ENCODE measurements around the gene PSMB11.

PSMB11 gene

GRCh38 chr14:23055147-23055550 is 13.1 kb downstream of the PSMB11 start:
- H3K36me3 ChIP-seq (ENCODE audit: control insufficient read depth, insufficient read depth, low read length), result peaks cover 31% of the 10 kb centered on the region
- no peaks in the 10 kb centered on the region for H3K9me3 ChIP-seq (ENCODE audit: control insufficient read depth, insufficient read depth, low read depth, low read length)
- H3K27ac ChIP-seq (ENCODE audit: low read depth, low read length), result no peak overlapping the region
- H3K27me3 ChIP-seq (ENCODE audit: control insufficient read depth, insufficient read depth, low read length), result peaks cover 4% of the 10 kb centered on the region; the same call in 1 of the 2 replicates
- no peak overlapping the region for H3K4me3 ChIP-seq (ENCODE audit: low read depth, low read length)
- H3K9ac ChIP-seq (ENCODE audit: low read length), result no peak overlapping the region
- H3K4me1 ChIP-seq (ENCODE audit: control insufficient read depth, insufficient read depth, low read length), result peaks cover 19% of the 10 kb centered on the region

DNA sequence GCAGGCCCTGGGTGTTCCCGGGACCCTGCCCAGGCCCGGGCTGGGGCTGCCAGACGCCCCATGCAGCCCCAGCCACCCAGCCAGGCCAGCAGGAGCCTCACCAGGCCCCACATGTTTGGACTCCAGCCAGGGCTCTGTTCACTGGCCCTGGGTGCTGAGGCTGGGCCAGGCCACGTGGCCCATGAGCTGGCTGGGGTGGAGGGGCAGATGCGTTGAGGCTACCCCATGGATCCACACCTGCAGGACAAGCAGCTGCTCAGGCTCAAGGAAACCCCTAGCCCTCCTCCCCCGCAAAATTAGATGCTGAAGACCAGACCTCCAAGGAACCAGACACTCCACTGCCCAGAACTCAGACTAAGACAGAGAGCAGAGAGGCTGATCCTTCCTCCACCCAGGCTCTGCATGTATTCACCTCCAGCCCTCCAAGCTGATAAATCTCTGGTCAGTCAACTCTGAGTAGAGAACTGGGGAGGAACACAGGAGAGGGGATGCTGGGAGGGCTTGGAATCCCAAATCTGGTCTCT is 13.7 kb downstream of the PSMB11 start:
- peak overlapping the region; percentile 72; the same call in 1 of the 2 replicates for H3K4me3 ChIP-seq (ENCODE audit: low read depth, low read length)
- H3K27ac ChIP-seq (ENCODE audit: low read depth, low read length), result no peak overlapping the region

DNA sequence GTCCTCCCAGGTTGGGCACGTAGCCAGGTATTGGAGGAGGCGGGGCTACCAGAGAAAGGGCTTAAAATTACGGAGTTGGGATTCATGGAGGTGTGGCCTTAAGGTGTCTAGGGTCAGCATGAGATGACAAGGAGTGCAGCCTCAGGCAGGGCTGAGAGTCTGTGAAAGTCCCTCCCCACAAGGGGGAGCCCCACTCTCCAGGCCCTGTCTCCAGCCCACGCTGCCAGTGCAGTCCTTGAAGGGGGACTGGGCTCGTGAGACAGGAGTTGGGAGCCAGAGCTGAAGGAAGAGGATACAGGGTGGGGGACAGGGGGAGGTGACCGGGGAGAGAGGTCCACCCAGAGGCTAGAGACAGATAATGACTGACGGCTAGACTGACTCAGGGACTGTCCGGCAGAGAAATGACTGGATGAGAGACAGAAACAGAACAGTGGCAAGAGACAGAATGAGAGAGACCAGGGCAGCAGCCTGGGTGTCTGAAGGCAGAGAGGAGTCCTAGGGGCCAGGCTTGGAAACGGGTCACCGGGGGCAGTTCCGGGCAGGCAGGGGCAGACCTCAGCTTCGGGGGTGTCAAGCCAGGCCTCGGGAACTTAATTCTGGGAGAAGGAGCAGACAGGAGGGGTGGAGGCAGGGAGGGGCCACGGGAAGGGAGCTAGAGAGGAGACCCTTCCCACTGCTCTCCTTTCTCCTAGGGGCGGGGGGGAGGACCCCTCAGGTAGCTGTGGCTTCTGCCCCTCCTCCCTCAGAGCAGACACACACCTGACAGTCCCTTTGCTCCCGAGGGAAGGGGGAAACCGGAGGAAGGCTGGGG is 14.3 kb downstream of the PSMB11 start:
- Histone ChIP-seq H3K9ac (ENCODE audit: low read length) (peak overlapping the region; percentile 53), H3K4me1 (ENCODE audit: control insufficient read depth, insufficient read depth, low read length) (peaks cover 19% of the 10 kb centered on the region), H3K27ac (ENCODE audit: low read depth, low read length) (no peak overlapping the region)

More for the DNA sequence above, 13.7 kb downstream of the PSMB11 start:
- H3K9me3 ChIP-seq (ENCODE audit: control insufficient read depth, insufficient read depth, low read depth, low read length), result no peaks in the 10 kb centered on the region
- H3K4me1 ChIP-seq (ENCODE audit: control insufficient read depth, insufficient read depth, low read length), result peaks cover 19% of the 10 kb centered on the region
- peaks cover 4% of the 10 kb centered on the region; the same call in 1 of the 2 replicates for H3K27me3 ChIP-seq (ENCODE audit: control insufficient read depth, insufficient read depth, low read length)
- peaks cover 35% of the 10 kb centered on the region for H3K36me3 ChIP-seq (ENCODE audit: control insufficient read depth, insufficient read depth, low read length)
- no peak overlapping the region for H3K9ac ChIP-seq (ENCODE audit: low read length)

GRCh38 chr14:23056956-23057756 is 15.1 kb downstream of the PSMB11 start, which contains the start of gene CDH24:
Gene CDH24 (minus strand): TSS chr14:23057520. CDS start chr14:23055733, 1,787 bp downstream.
- H3K4me1 ChIP-seq (ENCODE audit: control insufficient read depth, insufficient read depth, low read length), result peaks cover 20% of the 10 kb centered on the region
- no peaks in the 10 kb centered on the region for H3K9me3 ChIP-seq (ENCODE audit: control insufficient read depth, insufficient read depth, low read depth, low read length)
- H3K27ac ChIP-seq (ENCODE audit: low read depth, low read length), result peak within 1 kb of the TSS; percentile 64; the same call in 1 of the 2 replicates
- H3K27me3 ChIP-seq (ENCODE audit: control insufficient read depth, insufficient read depth, low read length), result peaks cover 4% of the 10 kb centered on the region; the same call in 1 of the 2 replicates
- H3K9ac ChIP-seq (ENCODE audit: low read length), result peak within 1 kb of the TSS; percentile 77
- peaks cover 44% of the 10 kb centered on the region for H3K36me3 ChIP-seq (ENCODE audit: control insufficient read depth, insufficient read depth, low read length)
- peak within 1 kb of the TSS; percentile 72 for H3K4me3 ChIP-seq (ENCODE audit: low read depth, low read length)

More for the DNA sequence above, 14.3 kb downstream of the PSMB11 start:
- Histone ChIP-seq H3K9me3 (ENCODE audit: control insufficient read depth, insufficient read depth, low read depth, low read length) (no peaks in the 10 kb centered on the region), H3K36me3 (ENCODE audit: control insufficient read depth, insufficient read depth, low read length) (peaks cover 42% of the 10 kb centered on the region), H3K4me3 (ENCODE audit: low read depth, low read length) (peak overlapping the region; percentile 72), H3K27me3 (ENCODE audit: control insufficient read depth, insufficient read depth, low read length) (peaks cover 4% of the 10 kb centered on the region; the same call in 1 of the 2 replicates)

- H3K9me3 ChIP-seq (ENCODE audit: control insufficient read depth, insufficient read depth, low read depth, low read length), result no peaks in the 10 kb centered on the region
- peak overlapping the region; percentile 64; the same call in 1 of the 2 replicates for H3K27ac ChIP-seq (ENCODE audit: low read depth, low read length)
- peaks cover 4% of the 10 kb centered on the region; the same call in 1 of the 2 replicates for H3K27me3 ChIP-seq (ENCODE audit: control insufficient read depth, insufficient read depth, low read length)
- H3K9ac ChIP-seq (ENCODE audit: low read length), result peak overlapping the region; percentile 77
- peaks cover 49% of the 10 kb centered on the region for H3K36me3 ChIP-seq (ENCODE audit: control insufficient read depth, insufficient read depth, low read length)
- peak overlapping the region; percentile 72 for H3K4me3 ChIP-seq (ENCODE audit: low read depth, low read length)
- H3K4me1 ChIP-seq (ENCODE audit: control insufficient read depth, insufficient read depth, low read length), result peaks cover 22% of the 10 kb centered on the region
These were observed 16.0 kb downstream of the PSMB11 start for GRCh38 chr14:23057757-23058653.

GRCh38 chr14:23058654-23059504 is 16.9 kb downstream of the PSMB11 start:
- peaks cover 22% of the 10 kb centered on the region for H3K4me1 ChIP-seq (ENCODE audit: control insufficient read depth, insufficient read depth, low read length)
- no peak overlapping the region for H3K9ac ChIP-seq (ENCODE audit: low read length)
- peaks cover 55% of the 10 kb centered on the region for H3K36me3 ChIP-seq (ENCODE audit: control insufficient read depth, insufficient read depth, low read length)
- H3K9me3 ChIP-seq (ENCODE audit: control insufficient read depth, insufficient read depth, low read depth, low read length), result no peaks in the 10 kb centered on the region
- no peak overlapping the region for H3K4me3 ChIP-seq (ENCODE audit: low read depth, low read length)
- no peak overlapping the region for H3K27ac ChIP-seq (ENCODE audit: low read depth, low read length)
- peaks cover 4% of the 10 kb centered on the region; the same call in 1 of the 2 replicates for H3K27me3 ChIP-seq (ENCODE audit: control insufficient read depth, insufficient read depth, low read length)

GRCh38 chr14:23060536-23061260 is 18.7 kb downstream of the PSMB11 start:
- peaks cover 70% of the 10 kb centered on the region for H3K36me3 ChIP-seq (ENCODE audit: control insufficient read depth, insufficient read depth, low read length)
- peaks cover 4% of the 10 kb centered on the region; the same call in 1 of the 2 replicates for H3K27me3 ChIP-seq (ENCODE audit: control insufficient read depth, insufficient read depth, low read length)
- no peak overlapping the region for H3K4me3 ChIP-seq (ENCODE audit: low read depth, low read length)
- H3K9ac ChIP-seq (ENCODE audit: low read length), result no peak overlapping the region
- peaks cover 21% of the 10 kb centered on the region for H3K4me1 ChIP-seq (ENCODE audit: control insufficient read depth, insufficient read depth, low read length)
- H3K27ac ChIP-seq (ENCODE audit: low read depth, low read length), result no peak overlapping the region
- H3K9me3 ChIP-seq (ENCODE audit: control insufficient read depth, insufficient read depth, low read depth, low read length), result no peaks in the 10 kb centered on the region

DNA sequence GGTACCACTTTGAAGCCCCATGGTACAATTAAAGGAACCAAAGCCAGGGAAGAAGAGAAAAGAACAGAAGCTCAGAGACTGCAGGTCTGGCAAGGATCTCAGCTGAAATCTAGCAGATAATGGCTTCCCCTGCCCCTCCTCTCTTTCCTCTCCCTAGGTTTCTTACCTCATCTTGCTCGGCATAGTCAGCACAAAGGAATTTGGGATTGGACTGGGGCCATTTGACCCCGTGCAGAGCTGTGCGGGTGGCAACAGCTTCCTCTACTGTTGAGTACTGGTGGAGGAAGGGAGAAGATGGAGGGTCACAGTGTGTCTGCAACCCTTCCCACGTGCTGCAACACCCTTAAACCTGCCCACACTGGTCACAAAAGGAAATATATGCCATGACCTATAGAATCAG is 20.0 kb downstream of the PSMB11 start:
- Histone ChIP-seq H3K4me1 (ENCODE audit: control insufficient read depth, insufficient read depth, low read length) (peaks cover 9% of the 10 kb centered on the region; the same call in 1 of the 2 replicates), H3K27ac (ENCODE audit: low read depth, low read length) (peak overlapping the region; percentile 65; the same call in 1 of the 2 replicates), H3K9ac (ENCODE audit: low read length) (peak overlapping the region; percentile 17), H3K36me3 (ENCODE audit: control insufficient read depth, insufficient read depth, low read length) (peaks cover 82% of the 10 kb centered on the region), H3K9me3 (ENCODE audit: control insufficient read depth, insufficient read depth, low read depth, low read length) (no peaks in the 10 kb centered on the region), H3K27me3 (ENCODE audit: control insufficient read depth, insufficient read depth, low read length) (peaks cover under 1% of the 10 kb centered on the region; the same call in 1 of the 2 replicates), H3K4me3 (ENCODE audit: low read depth, low read length) (no peak overlapping the region)

- H3K9ac ChIP-seq (ENCODE audit: low read length), result no peak overlapping the region
- no peaks in the 10 kb centered on the region for H3K27me3 ChIP-seq (ENCODE audit: control insufficient read depth, insufficient read depth, low read length)
- H3K4me3 ChIP-seq (ENCODE audit: low read depth, low read length), result no peak overlapping the region
- H3K27ac ChIP-seq (ENCODE audit: low read depth, low read length), result no peak overlapping the region
- peaks cover 10% of the 10 kb centered on the region; the same call in 1 of the 2 replicates for H3K4me1 ChIP-seq (ENCODE audit: control insufficient read depth, insufficient read depth, low read length)
- no peaks in the 10 kb centered on the region for H3K9me3 ChIP-seq (ENCODE audit: control insufficient read depth, insufficient read depth, low read depth, low read length)
- H3K36me3 ChIP-seq (ENCODE audit: control insufficient read depth, insufficient read depth, low read length), result peaks cover 95% of the 10 kb centered on the region
These were observed 21.6 kb downstream of the PSMB11 start for GRCh38 chr14:23063601-23064000.
